Activated naive CD8-positive, alpha-beta T cell treated with anti-CD3 and anti-CD28 coated beads, Interleukin-2, amount 10 ng/mL, durations not matched to agents 7 days and 5 days (primary cell): Measurements from ENCODE around the gene SLFN5. TPM values are rescaled to one million over a fixed set of nuclear protein-coding genes. Genes with fewer than 3 reads are reported as not detected.
"Not testable (repeated sequence)": the region's sequence is repeated elsewhere in the genome, so short reads cannot be mapped to it uniquely, and the experiment has no call there.

Source experiments
- ATAC-seq: fragments of 150-1000 bp; cut with Tn5 transposase; one replicate; pipeline ENCODE4 v1.10.0; 2021; ENCODE audit warnings: low read depth, moderate library complexity
- POLR2A ChIA-PET: fragments of 350-600 bp; sonication (Branson Sonifier 250); formaldehyde crosslinking; loops from one replicate; lab custom pipeline; 2021; ENCODE audit warnings: antibody characterized with exemption; lab: Charles Lee
- DNase-seq: peaks from one replicate; pipeline ENCODE4 v3.0.0; 2021
- H3K27ac Mint-ChIP-seq: one replicate; pipeline ENCODE4 v1.8.0; 2022; ENCODE audit warnings: mild to moderate bottlenecking, mixed read lengths
- H3K27me3 Mint-ChIP-seq: one replicate; pipeline ENCODE4 v1.8.0; 2022; ENCODE audit warnings: mild to moderate bottlenecking, moderate library complexity, mixed read lengths
- H3K36me3 Mint-ChIP-seq: one replicate; pipeline ENCODE4 v1.8.0; 2021; ENCODE audit warnings: mild to moderate bottlenecking, mixed read lengths
- H3K4me1 Mint-ChIP-seq: one replicate; pipeline ENCODE4 v1.8.0; 2021; ENCODE audit warnings: mixed read lengths
- H3K4me3 Mint-ChIP-seq: one replicate; pipeline ENCODE4 v1.8.0; 2022; ENCODE audit warnings: mild to moderate bottlenecking, moderate library complexity, mixed read lengths
- H3K9me3 Mint-ChIP-seq: one replicate; pipeline ENCODE4 v1.8.0; 2021; ENCODE audit warnings: mixed read lengths
- total RNA-seq, 2 experiments: library from RNA; stranded (reverse); gene quantifications; one replicate each; pipeline ENCODE4 v1.2.3, GENCODE V29; 2021

Gene SLFN5
- total RNA-seq, result 100 to 1,000 TPM; 239 to 249 TPM

DNA sequence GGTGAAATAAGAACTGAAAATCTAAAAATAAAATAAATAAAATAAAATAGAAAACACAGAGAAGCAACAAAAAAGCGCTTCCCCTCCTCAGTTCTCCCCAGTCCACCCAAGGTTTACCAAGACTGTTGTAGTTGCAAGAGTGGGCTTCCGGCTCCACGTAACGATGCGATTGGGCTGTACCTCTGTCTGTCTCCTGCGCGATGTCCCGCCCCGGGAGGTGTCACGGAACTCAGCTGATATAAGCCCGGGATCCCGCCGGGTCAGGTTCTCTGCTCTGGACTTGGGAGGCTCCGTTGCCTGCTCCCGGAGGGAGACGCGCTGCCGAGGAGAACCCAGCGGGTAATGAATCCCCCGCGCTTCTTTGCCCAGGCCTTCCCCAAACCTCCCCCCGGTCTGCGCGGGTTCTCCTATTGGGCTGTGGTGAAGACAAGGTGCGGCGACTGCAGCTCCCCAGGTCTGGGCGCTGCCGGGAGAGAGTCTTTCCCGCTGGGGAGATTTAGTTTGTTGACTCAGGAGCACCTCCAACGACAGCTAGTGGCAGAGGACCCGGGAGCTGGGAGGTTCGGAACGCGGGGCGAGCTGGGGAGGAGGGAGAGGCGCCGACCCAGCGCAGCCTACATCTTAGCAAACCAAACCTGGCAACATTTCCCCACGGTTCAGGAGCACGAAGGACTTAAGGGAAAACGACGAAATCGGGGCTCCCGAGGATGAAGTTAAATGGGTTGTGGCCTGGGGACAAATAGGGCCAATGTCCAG lies at the start of gene SLFN5:
Gene SLFN5, plus strand, starts transcription at position 268 of the 756 bp plus-strand sequence. CDS start 15,619 bp downstream, outside the sequence.
- peak within 1 kb of the TSS; percentile 98 for H3K27ac Mint-ChIP-seq
- H3K27me3 Mint-ChIP-seq, result no peaks in the 10 kb centered on the region
- H3K4me3 Mint-ChIP-seq, result peak within 1 kb of the TSS; percentile 99
- peak; percentile 96 for DNase-seq
- no peaks in the 10 kb centered on the region for H3K9me3 Mint-ChIP-seq
- POLR2A ChIA-PET, result interaction anchor here (0.6 to 10.5 kb wide), 33 partner anchors 9 to 1303 kb away, joined by 3 to 296 read pairs (median 6); partner anchors contain the start of genes NLE1, PEX12, SLFN11 and SLFN12L
- H3K36me3 Mint-ChIP-seq, result peaks cover 66% of the 10 kb centered on the region
- ATAC-seq, result peak; percentile 73
- H3K4me1 Mint-ChIP-seq, result peaks cover 49% of the 10 kb centered on the region

GRCh38 chr17:35194001-35194400 lies 48.9 kb upstream of the SLFN5 start, which contains the start of gene SLC35G3:
SLC35G3 (minus strand) TSS chr17:35194393; CDS start chr17:35194307, 86 bp downstream.
- peaks cover 14% of the 10 kb centered on the region for H3K36me3 Mint-ChIP-seq
- H3K9me3 Mint-ChIP-seq, ATAC-seq, POLR2A ChIA-PET, DNase-seq, H3K27me3 Mint-ChIP-seq: not testable (repeated sequence)
- H3K4me3 Mint-ChIP-seq, result peak within 1 kb of the TSS; percentile 55
- H3K4me1 Mint-ChIP-seq, result peaks cover 21% of the 10 kb centered on the region
- peak within 1 kb of the TSS; percentile 85 for H3K27ac Mint-ChIP-seq

- H3K4me1 Mint-ChIP-seq, result peaks cover 14% of the 10 kb centered on the region
- DNase-seq, H3K27ac Mint-ChIP-seq, POLR2A ChIA-PET, ATAC-seq, H3K27me3 Mint-ChIP-seq, H3K4me3 Mint-ChIP-seq: not testable (repeated sequence)
- H3K36me3 Mint-ChIP-seq, result peaks cover 20% of the 10 kb centered on the region
- peaks cover 14% of the 10 kb centered on the region for H3K9me3 Mint-ChIP-seq
Measured at GRCh38 chr17:35195062-35195461, 47.8 kb upstream of the SLFN5 start.

GRCh38 chr17:35202582-35202981 lies 40.3 kb upstream of the SLFN5 start:
- H3K4me1 Mint-ChIP-seq, H3K27me3 Mint-ChIP-seq, H3K4me3 Mint-ChIP-seq, ATAC-seq, DNase-seq, H3K27ac Mint-ChIP-seq, POLR2A ChIA-PET: not testable (repeated sequence)
- Mint-ChIP-seq H3K36me3 (peaks cover 37% of the 10 kb centered on the region), H3K9me3 (peaks cover 19% of the 10 kb centered on the region)

DNA sequence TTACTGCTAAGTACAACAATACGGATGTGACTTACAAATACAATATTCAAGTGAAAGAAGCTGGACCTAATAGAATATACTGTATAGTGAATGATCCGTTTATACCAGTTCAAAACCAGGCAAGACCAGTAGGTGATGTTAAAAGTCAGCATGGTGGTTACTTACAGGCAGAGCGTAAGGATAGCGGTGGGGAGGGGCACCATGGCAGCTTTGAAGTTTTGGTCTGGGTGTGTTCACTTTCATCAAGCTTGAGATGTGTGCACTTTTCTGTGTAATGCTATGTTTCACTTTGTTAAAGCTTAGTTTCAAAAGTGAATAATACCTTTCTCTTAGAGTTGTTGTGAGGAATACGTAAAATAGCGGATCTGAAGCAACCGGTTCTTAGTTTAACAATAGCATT lies 32.1 kb upstream of the SLFN5 start:
- Mint-ChIP-seq H3K9me3 (peaks cover 6% of the 10 kb centered on the region), H3K4me3 (peak overlapping the region; percentile 43), H3K4me1 (peaks cover 53% of the 10 kb centered on the region), H3K27ac (peak overlapping the region; percentile 70), H3K36me3 (peaks cover 16% of the 10 kb centered on the region), H3K27me3 (no peaks in the 10 kb centered on the region)
- DNase-seq (no peak), ATAC-seq (no peak)
- POLR2A ChIA-PET, result interaction anchor here (1.0 to 6.1 kb wide), 2 partner anchors 23 to 30 kb away, joined by 3 to 296 read pairs; partner anchors contain the start of gene SLFN5

DNA sequence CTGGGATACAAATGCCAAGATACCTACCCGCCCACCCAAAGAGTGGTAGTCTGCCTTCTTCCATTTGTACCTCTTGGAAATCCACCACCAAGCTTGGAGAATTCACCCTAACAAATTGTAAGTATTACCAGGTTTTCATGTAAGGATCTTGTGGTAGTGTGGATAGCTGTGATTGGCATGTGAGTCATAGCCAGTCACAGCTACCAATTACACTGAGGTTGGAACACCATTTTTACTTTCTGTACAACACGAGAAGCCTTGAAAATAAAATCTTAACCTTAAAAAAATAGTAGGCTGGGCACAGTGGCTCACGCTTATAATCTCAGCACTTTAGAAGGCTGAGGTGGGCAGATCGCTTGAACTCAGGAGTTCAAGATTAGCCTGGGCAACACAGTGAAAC lies 30.2 kb upstream of the SLFN5 start:
- peak overlapping the region; percentile 92 for H3K27ac Mint-ChIP-seq
- peaks cover 9% of the 10 kb centered on the region for H3K36me3 Mint-ChIP-seq
- peaks cover 4% of the 10 kb centered on the region for H3K9me3 Mint-ChIP-seq
- DNase-seq (no peak), ATAC-seq (no peak)
- H3K27me3 Mint-ChIP-seq, result no peaks in the 10 kb centered on the region
- H3K4me1 Mint-ChIP-seq, result peaks cover 63% of the 10 kb centered on the region
- POLR2A ChIA-PET, result interaction anchor here (0.7 to 6.1 kb wide), 8 partner anchors 10 to 596 kb away, joined by 3 to 296 read pairs (median 18); partner anchors contain the start of genes SLFN12L and SLFN5
- peak overlapping the region; percentile 71 for H3K4me3 Mint-ChIP-seq

GRCh38 chr17:35213412-35213940 lies 29.4 kb upstream of the SLFN5 start:
- POLR2A ChIA-PET, result interaction anchor here (0.7 to 6.1 kb wide), 16 partner anchors 9 to 365 kb away, joined by 3 to 296 read pairs (median 5); partner anchors contain the start of genes NLE1, PEX12, SLFN12L and SLFN13
- Mint-ChIP-seq H3K27me3 (no peaks in the 10 kb centered on the region), H3K9me3 (peaks cover 4% of the 10 kb centered on the region), H3K4me3 (peak overlapping the region; percentile 71), H3K27ac (peak overlapping the region; percentile 92), H3K36me3 (peaks cover 9% of the 10 kb centered on the region), H3K4me1 (peaks cover 68% of the 10 kb centered on the region)
- ATAC-seq (no peak), DNase-seq (no peak)

DNA sequence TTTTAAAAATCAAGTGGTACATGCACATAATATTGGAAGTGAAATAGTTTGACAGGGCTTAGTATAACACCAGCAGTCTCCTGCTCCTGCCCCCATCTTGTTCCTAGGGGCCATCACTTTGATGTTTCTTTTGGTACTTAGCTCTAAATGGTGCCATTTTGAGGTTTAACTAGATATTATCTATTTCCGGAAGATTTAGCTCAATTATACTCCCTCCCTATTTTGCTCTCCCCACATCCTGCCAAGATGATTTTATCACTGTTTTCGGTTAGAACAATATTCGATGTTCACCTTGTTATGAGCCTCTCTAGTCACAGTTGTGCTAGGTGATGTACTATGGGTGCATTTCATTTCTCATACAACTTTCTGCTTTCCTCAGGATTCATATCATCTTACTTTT lies 28.7 kb upstream of the SLFN5 start:
- Mint-ChIP-seq H3K27ac (peak overlapping the region; percentile 92), H3K4me3 (peak overlapping the region; percentile 71), H3K4me1 (peaks cover 76% of the 10 kb centered on the region), H3K36me3 (peaks cover 8% of the 10 kb centered on the region), H3K9me3 (peaks cover 4% of the 10 kb centered on the region), H3K27me3 (no peaks in the 10 kb centered on the region)
- no peak for DNase-seq
- POLR2A ChIA-PET, result interaction anchor here (0.8 to 6.1 kb wide), 17 partner anchors 8 to 364 kb away, joined by 3 to 296 read pairs (median 5); partner anchors contain the start of genes NLE1, PEX12, SLFN12L and SLFN13
- ATAC-seq, result peak; percentile 75

GRCh38 chr17:35214631-35215273 lies 28.1 kb upstream of the SLFN5 start:
- Mint-ChIP-seq H3K36me3 (peaks cover 2% of the 10 kb centered on the region), H3K4me1 (peaks cover 80% of the 10 kb centered on the region), H3K9me3 (peaks cover 4% of the 10 kb centered on the region), H3K27ac (peak overlapping the region; percentile 92), H3K27me3 (no peaks in the 10 kb centered on the region), H3K4me3 (peak overlapping the region; percentile 71)
- POLR2A ChIA-PET, result interaction anchor here (0.8 to 6.1 kb wide), 16 partner anchors 17 to 364 kb away, joined by 3 to 296 read pairs (median 5); partner anchors contain the start of genes NLE1, PEX12, SLFN12L and SLFN13
- DNase-seq, result peak; percentile 61
- ATAC-seq, result peak; percentile 55

- Mint-ChIP-seq H3K36me3 (peaks cover 18% of the 10 kb centered on the region), H3K9me3 (peaks cover 5% of the 10 kb centered on the region), H3K4me1 (peaks cover 68% of the 10 kb centered on the region), H3K27ac (peak overlapping the region; percentile 71), H3K4me3 (peak overlapping the region; percentile 40), H3K27me3 (no peaks in the 10 kb centered on the region)
- ATAC-seq (no peak), DNase-seq (no peak)
- POLR2A ChIA-PET, result interaction anchor here (0.6 to 12.4 kb wide), 6 partner anchors 20 to 321 kb away, joined by 3 to 179 read pairs (median 5); partner anchors contain the start of genes SLFN12L, SLFN13 and SLFN5
Measured at GRCh38 chr17:35217107-35217506, 25.8 kb upstream of the SLFN5 start.

DNA sequence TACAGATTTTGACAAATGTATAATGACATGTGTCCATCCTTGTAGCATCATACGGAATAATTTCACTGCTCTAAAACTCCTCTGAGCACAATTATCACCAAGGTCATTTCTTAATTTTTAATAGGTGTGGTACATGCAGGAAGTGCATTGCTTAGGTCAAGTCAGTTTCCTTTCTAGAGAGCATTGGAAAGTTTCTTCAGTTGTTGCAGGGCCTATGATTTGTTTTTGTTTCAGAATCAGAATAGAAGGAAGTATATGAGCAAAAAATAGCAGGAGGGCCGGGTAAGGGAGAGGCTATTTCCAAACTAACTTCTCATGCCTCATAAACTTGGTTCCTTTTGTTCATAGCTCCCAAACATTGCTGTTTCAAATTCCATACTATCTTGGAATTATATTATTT lies 24.0 kb upstream of the SLFN5 start:
- H3K9me3 Mint-ChIP-seq, result peaks cover 12% of the 10 kb centered on the region
- POLR2A ChIA-PET, result interaction anchor here (0.9 to 12.4 kb wide), 4 partner anchors 9 to 319 kb away, joined by 3 to 179 read pairs (median 9); partner anchors contain the start of genes SLFN12L and SLFN5
- peaks cover 53% of the 10 kb centered on the region for H3K4me1 Mint-ChIP-seq
- peaks cover 32% of the 10 kb centered on the region for H3K36me3 Mint-ChIP-seq
- no peaks in the 10 kb centered on the region for H3K27me3 Mint-ChIP-seq
- H3K4me3 Mint-ChIP-seq, result peak overlapping the region; percentile 84
- DNase-seq, result no peak
- no peak for ATAC-seq
- peak overlapping the region; percentile 95 for H3K27ac Mint-ChIP-seq

- Mint-ChIP-seq H3K9me3 (peaks cover 15% of the 10 kb centered on the region), H3K4me1 (peaks cover 29% of the 10 kb centered on the region), H3K36me3 (peaks cover 39% of the 10 kb centered on the region), H3K27me3 (no peaks in the 10 kb centered on the region), H3K4me3 (no peak overlapping the region), H3K27ac (no peak overlapping the region)
- DNase-seq (no peak), ATAC-seq (no peak)
- POLR2A ChIA-PET, result interaction anchor here (0.6 to 12.4 kb wide), 3 partner anchors 9 to 657 kb away, joined by 3 to 179 read pairs (median 10); partner anchors contain the start of gene SLFN5
Measured at GRCh38 chr17:35222452-35222851, 20.4 kb upstream of the SLFN5 start.
